GM10266 (cell line): ENCODE results near the gene RCAN2.
"Not testable (repeated sequence)": the region's sequence is repeated elsewhere in the genome, so short reads cannot be mapped to it uniquely, and the experiment has no call there.

Experiments
- DNase-seq: peaks from one replicate; pipeline ENCODE4 v3.0.0; 2012; ENCODE audit errors: extremely low spot score
- TF ChIP-seq, protein P1 (sequence below): IDR thresholded peaks from 2 replicates; pipeline ENCODE4 v1.5.1; 2012; ENCODE audit warnings: mild to moderate bottlenecking, low read depth; ENCODE audit not compliant: control insufficient read depth, insufficient read depth; ENCODE audit errors: missing control alignments

The RCAN2 gene

GRCh38 chr6:46390153-46390876 lies 100.9 kb downstream of the RCAN2 start:
- no peak for DNase-seq
- TF ChIP-seq, protein P1, sequence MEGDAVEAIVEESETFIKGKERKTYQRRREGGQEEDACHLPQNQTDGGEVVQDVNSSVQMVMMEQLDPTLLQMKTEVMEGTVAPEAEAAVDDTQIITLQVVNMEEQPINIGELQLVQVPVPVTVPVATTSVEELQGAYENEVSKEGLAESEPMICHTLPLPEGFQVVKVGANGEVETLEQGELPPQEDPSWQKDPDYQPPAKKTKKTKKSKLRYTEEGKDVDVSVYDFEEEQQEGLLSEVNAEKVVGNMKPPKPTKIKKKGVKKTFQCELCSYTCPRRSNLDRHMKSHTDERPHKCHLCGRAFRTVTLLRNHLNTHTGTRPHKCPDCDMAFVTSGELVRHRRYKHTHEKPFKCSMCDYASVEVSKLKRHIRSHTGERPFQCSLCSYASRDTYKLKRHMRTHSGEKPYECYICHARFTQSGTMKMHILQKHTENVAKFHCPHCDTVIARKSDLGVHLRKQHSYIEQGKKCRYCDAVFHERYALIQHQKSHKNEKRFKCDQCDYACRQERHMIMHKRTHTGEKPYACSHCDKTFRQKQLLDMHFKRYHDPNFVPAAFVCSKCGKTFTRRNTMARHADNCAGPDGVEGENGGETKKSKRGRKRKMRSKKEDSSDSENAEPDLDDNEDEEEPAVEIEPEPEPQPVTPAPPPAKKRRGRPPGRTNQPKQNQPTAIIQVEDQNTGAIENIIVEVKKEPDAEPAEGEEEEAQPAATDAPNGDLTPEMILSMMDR = no peak

DNA sequence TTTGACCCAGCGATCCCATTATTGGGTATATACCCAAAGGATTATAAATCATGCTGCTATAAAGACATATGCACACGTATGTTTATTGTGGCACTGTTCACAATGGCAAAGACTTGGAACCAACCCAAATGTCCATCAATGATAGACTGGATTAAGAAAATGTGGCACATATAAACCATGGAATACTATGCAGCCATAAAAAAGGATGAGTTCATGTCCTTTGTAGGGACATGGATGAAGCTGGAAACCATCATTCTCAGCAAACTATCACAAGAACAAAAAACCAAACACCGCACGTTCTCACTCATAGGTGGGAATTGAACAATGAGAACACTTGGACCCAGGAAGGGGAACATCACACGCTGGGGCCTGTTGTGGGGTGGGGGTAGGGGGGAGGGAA lies 103.5 kb downstream of the RCAN2 start:
- DNase-seq = not testable (repeated sequence)

DNA sequence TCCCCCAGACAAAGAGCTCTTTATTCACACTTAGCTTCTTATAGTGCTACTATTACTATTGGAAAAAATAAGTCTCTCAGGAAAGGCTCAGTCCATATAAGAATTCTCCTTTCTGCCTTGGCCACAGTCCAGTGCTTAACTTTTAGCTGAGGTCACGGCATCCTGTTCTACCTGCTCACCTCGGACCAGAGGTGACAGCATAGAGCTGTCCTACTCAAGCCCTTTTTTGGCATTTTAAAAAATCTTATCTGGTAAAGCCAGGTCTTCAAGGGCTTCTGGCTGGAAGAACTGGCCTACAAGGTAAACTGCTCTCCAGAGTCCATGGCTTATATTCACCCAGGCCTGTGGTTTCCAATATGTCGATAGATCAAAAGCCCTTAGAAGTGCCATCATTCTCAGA lies 109.7 kb downstream of the RCAN2 start:
- TF ChIP-seq, protein P1 = no peak
- DNase-seq = no peak

GRCh38 chr6:46381057-46381456 lies 110.2 kb downstream of the RCAN2 start:
- DNase-seq = no peak
- TF ChIP-seq, protein P1 = no peak

GRCh38 chr6:46380152-46380807 lies 111.0 kb downstream of the RCAN2 start:
- DNase-seq = no peak

DNA sequence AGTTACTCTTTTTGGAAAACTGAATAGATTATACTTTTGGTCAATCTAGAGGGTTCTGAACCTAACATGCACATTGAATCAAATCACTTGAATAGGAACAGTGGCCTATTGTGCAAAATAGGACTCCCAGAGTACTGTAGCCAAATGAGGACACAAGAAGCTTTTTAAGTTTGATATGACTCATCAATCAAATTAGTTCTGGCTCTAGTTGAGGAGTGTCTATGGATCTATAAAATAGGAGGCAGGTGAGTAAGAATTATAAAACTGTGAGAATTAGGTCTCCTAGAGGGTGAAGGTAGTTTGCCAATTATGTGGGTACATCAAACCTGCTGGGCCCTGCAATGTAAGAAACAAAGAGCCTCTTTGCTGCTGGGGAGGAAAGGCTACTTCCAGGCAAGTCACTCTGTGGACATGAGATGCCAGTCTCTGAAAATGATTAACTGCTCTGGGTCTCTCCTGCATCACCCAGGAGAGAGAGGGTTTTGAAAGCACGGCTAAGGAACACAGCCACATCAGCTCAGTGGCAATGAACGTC lies 112.3 kb downstream of the RCAN2 start:
- DNase-seq = no peak

More at GRCh38 chr6:46380152-46380807, 111.0 kb downstream of the RCAN2 start:
- TF ChIP-seq, protein P1 = no peak

GRCh38 chr6:46378161-46378881 lies 112.9 kb downstream of the RCAN2 start:
- DNase-seq = no peak
- TF ChIP-seq, protein P1 = no peak

More for the DNA sequence above, 112.3 kb downstream of the RCAN2 start:
- TF ChIP-seq, protein P1 = no peak
